Activated CD4-positive, alpha-beta T cell treated with anti-CD3 and anti-CD28 coated beads, Interleukin-2, Interleukin-6, amounts not matched to agents 100 ng/mL and 50 ng/mL, durations not matched to agents 16 hours and 8 hours (primary cell): Measurements from ENCODE around the gene VARS1.

Experiments
- DNase-seq: peaks from one replicate; pipeline ENCODE4 v3.0.0-alpha.2; 2020

The VARS1 gene

GRCh38 chr6:31792761-31793171 is 2.8 kb downstream of the VARS1 start:
- DNase-seq: peak; percentile 39

- no peak for DNase-seq
Observed at GRCh38 chr6:31792090-31792374, 3.5 kb downstream of the VARS1 start.

GRCh38 chr6:31791324-31792089 is 4.0 kb downstream of the VARS1 start:
- peak; percentile 56 for DNase-seq

GRCh38 chr6:31785475-31785874 is 10.1 kb downstream of the VARS1 start:
- DNase-seq: no peak

- no peak for DNase-seq
Observed at GRCh38 chr6:31784098-31784925, 11.2 kb downstream of the VARS1 start.

- no peak for DNase-seq
Observed at GRCh38 chr6:31782126-31782855, 13.3 kb downstream of the VARS1 start.

- no peak for DNase-seq
Observed at GRCh38 chr6:31781244-31782125, 14.1 kb downstream of the VARS1 start.

- DNase-seq: no peak
Observed at GRCh38 chr6:31780507-31781243, 14.9 kb downstream of the VARS1 start.

GRCh38 chr6:31779908-31780307 is 15.6 kb downstream of the VARS1 start:
- no peak for DNase-seq

- DNase-seq: no peak
Observed at GRCh38 chr6:31778999-31779885, 16.3 kb downstream of the VARS1 start.

- no peak for DNase-seq
Observed at GRCh38 chr6:31778193-31778592, 17.4 kb downstream of the VARS1 start.

- DNase-seq: no peak
Observed at GRCh38 chr6:31777667-31778050, 17.9 kb downstream of the VARS1 start.

GRCh38 chr6:31776989-31777666 is 18.4 kb downstream of the VARS1 start, which contains the start of gene VWA7:
Gene VWA7 (minus strand): TSS chr6:31777328. CDS start chr6:31776779, 549 bp downstream.
- peak; percentile 78 for DNase-seq

- DNase-seq: no peak
Observed at GRCh38 chr6:31776485-31776988, 19.0 kb downstream of the VARS1 start.

- DNase-seq: no peak
Observed at GRCh38 chr6:31775633-31776484, 19.7 kb downstream of the VARS1 start.

GRCh38 chr6:31775184-31775583 is 20.4 kb downstream of the VARS1 start:
- no peak for DNase-seq

GRCh38 chr6:31771992-31772358 is 23.6 kb downstream of the VARS1 start:
- DNase-seq: no peak

- no peak for DNase-seq
Observed at GRCh38 chr6:31770860-31771259, 24.7 kb downstream of the VARS1 start.
